SK-N-SH treated with all-trans-retinoic acid at 6 μM for 48 hours (cell line): Measurements from ENCODE around the gene ZCCHC3.

ENCODE experiments used
- ATAC-seq: fragments of 200-7000 bp; cut with Tn5 transposase; 3 replicates; pipeline ENCODE4 v1.9.1; 2020; ENCODE audit warnings: mild to moderate bottlenecking, moderate library complexity
- ARNTL ChIP-seq: fragments of 450-650 bp; formaldehyde crosslinking; IDR thresholded peaks from 2 replicates; pipeline ENCODE4 v1.5.0; 2020; ENCODE audit warnings: low read depth, mild to moderate bottlenecking, moderate library complexity, borderline replicate concordance
- CREB5 ChIP-seq: fragments of 250-450 bp; sonication (Bioruptor Pico); IDR thresholded peaks from 2 replicates; pipeline ENCODE4 v1.5.1; 2020; ENCODE audit warnings: low read depth, mild to moderate bottlenecking, moderate library complexity
- CSDC2 ChIP-seq: fragments of 250-450 bp; sonication (Bioruptor Pico); IDR thresholded peaks from 2 replicates; pipeline ENCODE4 v1.5.0; 2020; ENCODE audit warnings: mild to moderate bottlenecking, moderate library complexity
- ESRRG ChIP-seq: fragments of 250-450 bp; sonication (Bioruptor Pico); IDR thresholded peaks from 2 replicates; pipeline ENCODE4 v1.6.1; 2021; ENCODE audit warnings: mild to moderate bottlenecking
- GLIS3 ChIP-seq: fragments of 250-450 bp; sonication (Bioruptor Pico); IDR thresholded peaks from 2 replicates; pipeline ENCODE4 v1.5.0; 2020; ENCODE audit warnings: mild to moderate bottlenecking, moderate library complexity
- ISL1 ChIP-seq: fragments of 250-450 bp; sonication (Bioruptor Pico); IDR thresholded peaks from 2 replicates; pipeline ENCODE4 v2.1.2; 2022; ENCODE audit warnings: mild to moderate bottlenecking, moderate library complexity
- OSR1 ChIP-seq: fragments of 250-450 bp; sonication (Bioruptor Pico); IDR thresholded peaks from 2 replicates; pipeline ENCODE4 v1.8.0; 2022; ENCODE audit warnings: moderate library complexity, mild to moderate bottlenecking, inconsistent platforms
- PATZ1 ChIP-seq: fragments of 250-450 bp; sonication (Bioruptor Pico); IDR thresholded peaks from 2 replicates; pipeline ENCODE4 v1.8.0; 2020; ENCODE audit warnings: mild to moderate bottlenecking, moderate library complexity, borderline replicate concordance
- POU6F1 ChIP-seq: fragments of 250-450 bp; sonication (Bioruptor Pico); IDR thresholded peaks from 2 replicates; pipeline ENCODE4 v1.8.0; 2021; ENCODE audit warnings: low read depth, mild to moderate bottlenecking, moderate library complexity, borderline replicate concordance
- PPARA ChIP-seq: fragments of 250-450 bp; sonication (Bioruptor Pico); IDR thresholded peaks from 2 replicates; pipeline ENCODE4 v1.5.0; 2020; ENCODE audit warnings: mild to moderate bottlenecking, borderline replicate concordance
- RARB ChIP-seq: fragments of 250-450 bp; sonication (Bioruptor Pico); IDR thresholded peaks from 2 replicates; pipeline ENCODE4 v1.8.0; 2021; ENCODE audit warnings: mild to moderate bottlenecking, moderate library complexity
- SNAI2 ChIP-seq: fragments of 250-450 bp; sonication (Bioruptor Pico); IDR thresholded peaks from 2 replicates; pipeline ENCODE4 v1.5.0; 2020; ENCODE audit warnings: mild to moderate bottlenecking, moderate library complexity
- TCF4 ChIP-seq: fragments of 250-450 bp; sonication (Bioruptor Pico); IDR thresholded peaks from 2 replicates; pipeline ENCODE4 v1.8.0; 2021; ENCODE audit warnings: mild to moderate bottlenecking, moderate library complexity, borderline replicate concordance
- TOX ChIP-seq: fragments of 250-450 bp; sonication (Bioruptor Pico); IDR thresholded peaks from 2 replicates; pipeline ENCODE4 v1.8.0; 2021; ENCODE audit warnings: mild to moderate bottlenecking, moderate library complexity, borderline replicate concordance
- TSHZ2 ChIP-seq: fragments of 250-450 bp; sonication (Bioruptor Pico); IDR thresholded peaks from 2 replicates; pipeline ENCODE4 v1.5.0; 2020; ENCODE audit warnings: mild to moderate bottlenecking, moderate library complexity
- ZC3H10 ChIP-seq: fragments of 250-450 bp; sonication (Bioruptor Pico); IDR thresholded peaks from 2 replicates; pipeline ENCODE4 v1.5.1; 2021; ENCODE audit warnings: mild to moderate bottlenecking, moderate library complexity
- ZFP3 ChIP-seq: fragments of 250-450 bp; sonication (Bioruptor Pico); IDR thresholded peaks from 2 replicates; pipeline ENCODE4 v1.5.0; 2020; ENCODE audit warnings: mild to moderate bottlenecking, moderate library complexity
- ZNF70 ChIP-seq: fragments of 450-650 bp; formaldehyde crosslinking; IDR thresholded peaks from 2 replicates; pipeline ENCODE4 v1.5.0; 2020; ENCODE audit warnings: mild to moderate bottlenecking, moderate library complexity
- ZNF8 ChIP-seq: fragments of 450-650 bp; formaldehyde crosslinking; IDR thresholded peaks from 2 replicates; pipeline ENCODE4 v1.5.0; 2020; ENCODE audit warnings: mild to moderate bottlenecking, moderate library complexity

The ZCCHC3 gene

GRCh38 chr20:278181-278580 is 19.2 kb upstream of the ZCCHC3 start:
- no peak for TF ChIP-seq PPARA
- no peak for TF ChIP-seq CREB5
- no peak for TF ChIP-seq TCF4
- no peak for TF ChIP-seq OSR1 (CRISPR knock-in tag)
- no peak for TF ChIP-seq ZNF8
- no peak for TF ChIP-seq TOX (CRISPR knock-in tag)
- TF ChIP-seq RARB, result no peak
- ATAC-seq, result no peak

GRCh38 chr20:278607-279571 is 18.5 kb upstream of the ZCCHC3 start:
- ATAC-seq, result no peak

DNA sequence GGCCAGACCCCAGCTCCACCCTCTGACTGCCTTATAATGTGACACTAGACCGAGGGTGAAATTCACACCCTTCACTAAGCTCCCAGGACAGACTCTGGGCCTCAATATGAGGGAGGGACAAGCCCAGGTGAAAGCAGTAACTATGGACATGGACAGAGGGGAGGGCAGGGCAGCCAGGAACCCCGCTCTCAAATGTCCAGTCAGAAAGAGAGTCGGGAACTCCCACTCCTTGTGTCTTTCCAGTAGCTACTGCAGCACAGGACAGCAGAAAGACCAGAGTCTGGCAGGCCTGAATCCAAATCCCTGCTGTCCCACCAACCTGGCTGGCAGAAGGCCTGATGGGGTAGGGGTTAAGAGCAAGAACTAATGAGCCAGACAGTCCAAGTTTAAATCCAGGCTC is 13.2 kb upstream of the ZCCHC3 start:
- ATAC-seq, result no peak

More at GRCh38 chr20:278607-279571, 18.5 kb upstream of the ZCCHC3 start:
- TF ChIP-seq ZNF8 (no peak), SNAI2 (CRISPR knock-in tag) (no peak), GLIS3 (CRISPR knock-in tag) (no peak), POU6F1 (CRISPR knock-in tag) (no peak), TCF4 (no peak)

GRCh38 chr20:286508-286907 is 10.9 kb upstream of the ZCCHC3 start:
- ATAC-seq, result no peak
- TF ChIP-seq GLIS3 (CRISPR knock-in tag) (no peak), ZNF70 (CRISPR knock-in tag) (no peak), RARB (no peak), ISL1 (no peak), CSDC2 (CRISPR knock-in tag) (no peak), POU6F1 (CRISPR knock-in tag) (no peak), ARNTL (no peak), TCF4 (no peak), ZC3H10 (CRISPR knock-in tag) (no peak), CREB5 (no peak)

More for the DNA sequence above, 13.2 kb upstream of the ZCCHC3 start:
- no peak for TF ChIP-seq ZC3H10 (CRISPR knock-in tag)
- no peak for TF ChIP-seq ESRRG (CRISPR knock-in tag)

- no peak for ATAC-seq
- TF ChIP-seq PPARA, result no peak
- no peak for TF ChIP-seq POU6F1 (CRISPR knock-in tag)
- no peak for TF ChIP-seq SNAI2 (CRISPR knock-in tag)
- no peak for TF ChIP-seq ZFP3
- no peak for TF ChIP-seq ZNF8
- TF ChIP-seq ZC3H10 (CRISPR knock-in tag), result no peak
- no peak for TF ChIP-seq ISL1
- no peak for TF ChIP-seq PATZ1 (CRISPR knock-in tag)
- TF ChIP-seq TSHZ2, result no peak
- no peak for TF ChIP-seq OSR1 (CRISPR knock-in tag)
- no peak for TF ChIP-seq RARB
These were observed 8.2 kb upstream of the ZCCHC3 start for GRCh38 chr20:288956-289692.
